Smooth muscle cell of the pulmonary artery (primary cell): ENCODE results near the gene PPFIBP1. TPM values are rescaled to one million over a fixed set of nuclear protein-coding genes. Genes with fewer than 3 reads are reported as not detected.

Experiments used
- total RNA-seq: library from RNA; depleted of rRNA; stranded (reverse); fragments of >200 nt; gene quantifications from 2 replicates; pipeline ENCODE4 v1.2.3, GENCODE V29; 2014

Gene PPFIBP1
- total RNA-seq = 153 and 179 TPM in 2 replicates

GRCh38 chr12:27523642-27524493 lies at the start of gene PPFIBP1:
Gene PPFIBP1, plus strand, starts transcription at chr12:27524206. Its CDS starts 109,191 bp downstream, at chr12:27633397.

GRCh38 chr12:27696293-27696652 lies 172.3 kb downstream of the PPFIBP1 start, which contains the start of gene REP15:
Gene REP15, plus strand, starts transcription at chr12:27696447. Its CDS starts 116 bp downstream, at chr12:27696563.

GRCh38 chr12:27710592-27711316 lies 186.7 kb downstream of the PPFIBP1 start, which contains the start of gene MRPS35:
Gene MRPS35, plus strand, starts transcription at chr12:27710832. Its CDS starts 12 bp downstream, at chr12:27710844.

Other genes starting within 250 kb of the PPFIBP1 start
- gene BMAL2, start 191.4 kb upstream of the PPFIBP1 start, total RNA-seq = 22.8 and 54.1 TPM in 2 replicates
- gene SMCO2, start 77.5 kb upstream of the PPFIBP1 start, total RNA-seq = 0.40 TPM in 1 of 2 replicates, not detected in the other
- gene REP15, start 172.2 kb downstream of the PPFIBP1 start, total RNA-seq = 2.4 and 3.2 TPM in 2 replicates
- gene MRPS35, start 186.6 kb downstream of the PPFIBP1 start, total RNA-seq = 36.0 and 37.1 TPM in 2 replicates